A673 (cell line): ENCODE results near the gene EIPR1. TPM values are rescaled to one million over a fixed set of nuclear protein-coding genes. Genes with fewer than 3 reads are reported as not detected.
A peak's percentile ranks its signal among the peaks of the same experiment; 100 is the strongest.

ENCODE experiments used
- BruUV-seq: library from RNA; stranded (reverse); fragments of 400-500 nt; replicated peaks from 2 replicates; lab custom pipeline; 2021; lab: Mats Ljungman, UMichigan
- CTCF ChIA-PET: fragments of 300-600 bp; sonication (Branson Sonifier 250); formaldehyde crosslinking; loops from one replicate; lab custom pipeline; 2022; ENCODE audit warnings: antibody characterized with exemption; lab: Charles Lee
- POLR2A ChIA-PET: fragments of 300-600 bp; sonication (Branson Sonifier 250); formaldehyde crosslinking; loops from one replicate; lab custom pipeline; 2022; ENCODE audit warnings: antibody characterized with exemption; ENCODE audit not compliant: low non-redundant PET; lab: Charles Lee
- DNase-seq: peaks from one replicate; pipeline ENCODE4 v3.0.0-alpha.2; 2015; ENCODE audit warnings: low spot score
- H3K27ac ChIP-seq: fragments of 200-600 bp; sonication (generic); 2 replicates; pipeline ENCODE4 v1.5.1; 2016; ENCODE audit warnings: mixed run types, low read depth, mild to moderate bottlenecking, mixed read lengths, antibody characterized with exemption, low read length; ENCODE audit not compliant: poor library complexity, severe bottlenecking
- H3K27me3 ChIP-seq: fragments of 200-600 bp; sonication (generic); replicated peaks from 2 replicates; pipeline ENCODE4 v1.6.1; 2017; ENCODE audit warnings: mixed run types, low read depth, mild to moderate bottlenecking, mixed read lengths, antibody characterized with exemption, low read length; ENCODE audit not compliant: insufficient read depth, poor library complexity
- H3K36me3 ChIP-seq: fragments of 200-600 bp; sonication (generic); 2 replicates; pipeline ENCODE4 v1.6.1; 2016; ENCODE audit warnings: mixed run types, mild to moderate bottlenecking, mixed read lengths, antibody characterized with exemption, low read length; ENCODE audit not compliant: insufficient read depth, poor library complexity, severe bottlenecking
- H3K4me1 ChIP-seq: fragments of 200-600 bp; sonication (generic); 2 replicates; pipeline ENCODE4 v1.6.1; 2017; ENCODE audit warnings: mixed run types, mild to moderate bottlenecking, mixed read lengths, antibody characterized with exemption, low read length; ENCODE audit not compliant: insufficient read depth, poor library complexity, severe bottlenecking
- H3K4me3 ChIP-seq: fragments of 200-600 bp; sonication (generic); 2 replicates; pipeline ENCODE4 v1.5.1; 2016; ENCODE audit warnings: low read depth, mixed run types, mild to moderate bottlenecking, mixed read lengths, low read length; ENCODE audit not compliant: poor library complexity, severe bottlenecking
- H3K9me3 ChIP-seq: fragments of 200-600 bp; sonication (generic); 2 replicates; pipeline ENCODE4 v1.6.1; 2016; ENCODE audit warnings: mixed run types, low read depth, mild to moderate bottlenecking, mixed read lengths, antibody characterized with exemption, low read length; ENCODE audit not compliant: poor library complexity, severe bottlenecking
- EZH2 ChIP-seq: fragments of 200-600 bp; sonication (generic); IDR thresholded peaks from 2 replicates; pipeline ENCODE4 v1.6.1; 2017; ENCODE audit warnings: borderline replicate concordance, low read depth, mild to moderate bottlenecking, mixed read lengths, antibody characterized with exemption, low read length; ENCODE audit not compliant: poor library complexity, severe bottlenecking
- intact Hi-C: fragments of 100-400 bp; cut with micrococcal nuclease; formaldehyde crosslinking; loops from one replicate; pipeline ENCODE4 v1.10.0; 2022; ENCODE audit not compliant: unreplicated experiment
- total RNA-seq: library from RNA; stranded (reverse); gene quantifications from 2 replicates; pipeline ENCODE4 v1.2.3, GENCODE V29; 2021
- TF ChIP-seq, protein P1 (sequence below): fragments of 300-800, 200-600 bp; sonication (generic); conservative IDR thresholded peaks from 2 replicates; pipeline ENCODE4 v1.5.1; 2017; ENCODE audit warnings: low read depth, mild to moderate bottlenecking, antibody characterized with exemption, low read length, moderate library complexity, mixed read lengths

Gene EIPR1
- total RNA-seq, 1 experiment from 2014 or later, result 37.0 TPM

DNA sequence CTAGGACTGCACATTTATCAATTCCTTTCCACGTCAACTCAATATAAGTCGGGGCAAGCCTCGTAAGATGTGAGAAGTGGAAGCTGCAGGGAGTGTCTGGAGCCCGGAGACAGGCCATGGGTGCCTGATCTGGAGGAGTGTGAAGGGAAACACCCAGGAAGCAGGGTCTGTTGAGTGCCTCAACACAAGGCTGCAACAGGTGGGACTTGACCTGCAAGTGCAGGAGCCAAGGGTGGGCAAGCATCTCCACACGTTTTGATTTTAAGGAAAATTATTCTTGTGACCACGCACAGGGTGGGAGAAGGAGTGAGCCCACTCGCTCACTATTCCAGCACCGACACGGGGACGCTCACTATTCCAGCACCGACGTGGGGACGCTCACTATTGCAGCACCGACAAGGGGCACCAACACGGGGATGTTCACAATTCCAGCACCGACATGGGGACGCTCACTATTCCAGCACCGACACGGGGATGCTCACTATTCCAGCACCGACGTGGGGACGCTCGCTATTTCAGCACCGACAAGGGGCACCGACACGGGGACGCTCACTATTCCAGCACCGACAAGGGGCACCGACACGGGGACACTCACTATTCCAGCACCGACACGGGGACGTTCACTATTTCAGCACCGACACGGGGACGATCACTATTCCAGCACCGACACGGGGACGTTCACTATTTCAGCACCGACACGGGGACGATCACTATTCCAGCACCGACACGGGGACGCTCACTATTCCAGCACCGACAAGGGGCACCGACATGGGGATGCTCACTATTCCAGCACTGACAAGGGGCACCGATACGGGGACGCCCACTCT is 197.3 kb downstream of the EIPR1 start:
- H3K9me3 ChIP-seq, result no peaks in the 10 kb centered on the region
- DNase-seq, result peak; percentile 19
- BruUV-seq, result no TSS peak
- no peaks in the 10 kb centered on the region for H3K27me3 ChIP-seq
- CTCF ChIA-PET, result no interaction called here
- POLR2A ChIA-PET, result no interaction called here
- peaks cover 9% of the 10 kb centered on the region for H3K4me1 ChIP-seq
- no peak overlapping the region for H3K4me3 ChIP-seq
- intact Hi-C loops, result no loop called here
- TF ChIP-seq, protein P1, sequence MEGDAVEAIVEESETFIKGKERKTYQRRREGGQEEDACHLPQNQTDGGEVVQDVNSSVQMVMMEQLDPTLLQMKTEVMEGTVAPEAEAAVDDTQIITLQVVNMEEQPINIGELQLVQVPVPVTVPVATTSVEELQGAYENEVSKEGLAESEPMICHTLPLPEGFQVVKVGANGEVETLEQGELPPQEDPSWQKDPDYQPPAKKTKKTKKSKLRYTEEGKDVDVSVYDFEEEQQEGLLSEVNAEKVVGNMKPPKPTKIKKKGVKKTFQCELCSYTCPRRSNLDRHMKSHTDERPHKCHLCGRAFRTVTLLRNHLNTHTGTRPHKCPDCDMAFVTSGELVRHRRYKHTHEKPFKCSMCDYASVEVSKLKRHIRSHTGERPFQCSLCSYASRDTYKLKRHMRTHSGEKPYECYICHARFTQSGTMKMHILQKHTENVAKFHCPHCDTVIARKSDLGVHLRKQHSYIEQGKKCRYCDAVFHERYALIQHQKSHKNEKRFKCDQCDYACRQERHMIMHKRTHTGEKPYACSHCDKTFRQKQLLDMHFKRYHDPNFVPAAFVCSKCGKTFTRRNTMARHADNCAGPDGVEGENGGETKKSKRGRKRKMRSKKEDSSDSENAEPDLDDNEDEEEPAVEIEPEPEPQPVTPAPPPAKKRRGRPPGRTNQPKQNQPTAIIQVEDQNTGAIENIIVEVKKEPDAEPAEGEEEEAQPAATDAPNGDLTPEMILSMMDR, result no peak
- no peak for TF ChIP-seq EZH2
- no peaks in the 10 kb centered on the region for H3K36me3 ChIP-seq
- H3K27ac ChIP-seq, result no peak overlapping the region

DNA sequence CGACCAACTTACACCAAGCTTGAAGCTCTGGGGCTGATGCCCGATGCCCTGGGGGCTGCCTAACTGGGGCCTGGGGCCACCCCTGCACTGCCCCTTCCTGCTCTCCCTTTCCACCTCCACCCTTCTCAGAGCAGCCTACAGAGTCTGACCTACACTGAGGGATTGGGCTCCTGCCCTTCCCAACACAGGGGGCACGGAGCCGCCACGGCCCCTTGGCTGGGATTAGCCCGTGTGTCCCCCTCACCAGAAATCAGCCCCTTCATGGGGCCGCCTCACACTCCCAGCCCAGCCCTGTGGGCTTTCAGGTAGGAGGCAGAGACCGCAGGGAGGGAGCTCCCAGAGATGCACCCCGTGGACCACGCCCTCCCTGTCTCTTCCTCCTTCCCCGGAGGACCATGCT is 198.0 kb downstream of the EIPR1 start:
- no peaks in the 10 kb centered on the region for H3K27me3 ChIP-seq
- no peak overlapping the region for H3K27ac ChIP-seq
- intact Hi-C loops, result loop anchor here (1.0 kb wide), 1 partner anchor 124 kb away; no protein-coding TSS in a partner anchor
- no peaks in the 10 kb centered on the region for H3K9me3 ChIP-seq
- H3K4me3 ChIP-seq, result no peak overlapping the region
- ChIA-PET CTCF (interaction anchor here (1.5 kb wide), 1 partner anchor 282 kb away, joined by 4 read pairs; no protein-coding TSS in a partner anchor), POLR2A (no interaction called here)
- no peak for DNase-seq
- H3K4me1 ChIP-seq, result peaks cover 9% of the 10 kb centered on the region
- no TSS peak for BruUV-seq
- no peaks in the 10 kb centered on the region for H3K36me3 ChIP-seq
- TF ChIP-seq EZH2, result no peak

- intact Hi-C loops, result loop anchor here (1.0 kb wide), 1 partner anchor 124 kb away; no protein-coding TSS in a partner anchor
- no TSS peak for BruUV-seq
- peaks cover 9% of the 10 kb centered on the region for H3K4me1 ChIP-seq
- H3K9me3 ChIP-seq, result no peaks in the 10 kb centered on the region
- peak; percentile 51 for DNase-seq
- no peaks in the 10 kb centered on the region for H3K36me3 ChIP-seq
- ChIA-PET CTCF (interaction anchor here (1.5 kb wide), 1 partner anchor 283 kb away, joined by 4 read pairs; no protein-coding TSS in a partner anchor), POLR2A (no interaction called here)
- TF ChIP-seq, protein P1, result peak; percentile 71
- TF ChIP-seq EZH2, result no peak
- H3K4me3 ChIP-seq, result no peak overlapping the region
- H3K27ac ChIP-seq, result no peak overlapping the region
- H3K27me3 ChIP-seq, result no peaks in the 10 kb centered on the region
Observed at GRCh38 chr2:3179208-3179607, 198.4 kb downstream of the EIPR1 start.
